ENCODE results near the gene SLC51A.

Gene SLC51A

GRCh38 chr3:196246612-196247308, 30.4 kb downstream of the SLC51A start:
- peak; percentile 68 for DNase-seq

DNA sequence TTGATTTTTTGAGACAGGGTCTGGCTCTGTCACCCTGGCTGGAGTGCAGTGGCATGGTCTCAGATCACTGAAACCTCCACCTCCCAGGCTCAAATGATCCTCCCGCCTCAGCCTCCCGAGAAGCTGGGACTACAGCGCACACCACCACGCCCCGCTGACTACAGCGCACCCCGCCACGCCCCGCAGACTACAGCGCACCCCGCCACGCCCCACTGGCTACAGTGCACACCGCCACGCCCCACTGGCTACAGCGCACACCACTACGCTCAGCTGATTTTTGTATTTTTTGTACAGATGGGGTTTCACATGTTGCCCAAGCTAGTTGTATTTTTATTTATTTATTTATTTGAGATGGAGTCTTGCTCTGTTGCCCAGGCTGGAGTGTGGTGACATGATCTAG, 35.6 kb downstream of the SLC51A start:
- no peak for DNase-seq

DNA sequence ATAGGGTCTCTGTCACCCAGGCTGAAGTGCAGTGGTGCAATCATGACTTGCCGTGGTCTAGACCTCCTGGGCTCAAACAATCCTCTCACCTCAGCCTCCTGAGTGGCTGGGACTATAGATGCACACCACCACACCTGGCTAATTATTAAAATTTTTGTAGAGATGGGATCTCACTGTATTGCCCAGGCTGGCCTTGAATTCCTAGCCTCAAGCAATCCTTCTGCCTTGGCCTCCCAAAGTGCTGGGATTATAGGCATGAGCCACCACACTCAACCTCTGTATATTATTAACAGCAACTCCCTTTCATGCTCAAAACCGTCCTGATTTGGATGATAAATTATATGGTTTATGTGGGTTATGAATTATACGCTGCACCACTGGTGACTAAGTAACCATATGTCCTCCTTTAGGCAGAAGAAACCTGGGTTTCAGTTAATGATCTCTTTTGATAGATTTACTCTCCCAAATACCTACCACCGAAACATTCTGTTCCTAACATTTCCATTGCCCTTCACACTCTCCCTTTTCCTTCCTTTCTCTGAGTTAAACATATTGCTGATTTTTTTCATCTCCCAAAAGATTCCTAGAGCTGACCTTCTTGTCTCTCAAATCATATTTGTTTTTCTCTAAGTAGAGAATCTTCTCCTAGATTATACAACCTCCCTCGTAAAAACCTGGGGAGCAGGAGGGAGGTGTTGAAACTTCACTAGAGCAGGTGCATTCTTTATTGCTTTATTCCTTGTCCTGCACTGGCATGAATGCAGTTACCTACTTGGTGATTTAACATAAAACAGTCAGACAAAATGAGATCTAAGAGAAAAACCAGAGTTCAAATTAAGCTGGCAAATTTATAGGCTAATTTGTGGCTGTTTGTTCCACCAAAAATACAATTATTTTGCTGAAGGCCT, 38.3 kb downstream of the SLC51A start:
- no peak for DNase-seq

DNA sequence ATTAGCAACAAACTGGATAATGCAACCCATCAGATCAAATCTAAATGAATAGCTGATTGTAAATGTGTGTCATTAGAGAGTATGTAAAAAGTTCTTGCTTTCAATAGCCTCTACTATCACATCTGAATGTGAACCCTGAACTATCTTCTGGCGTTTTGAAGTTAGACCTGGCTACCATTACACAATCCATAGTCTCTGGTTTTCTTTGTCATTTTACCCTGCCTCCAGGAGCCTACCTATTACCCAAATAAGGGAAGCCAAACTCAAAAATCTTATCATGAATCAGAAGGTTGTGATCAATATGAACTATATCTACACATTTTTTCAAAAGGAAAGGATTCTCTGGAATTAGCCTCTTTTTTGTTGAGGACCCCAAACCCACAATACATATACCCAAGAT, 39.4 kb downstream of the SLC51A start:
- DNase-seq, result no peak

DNA sequence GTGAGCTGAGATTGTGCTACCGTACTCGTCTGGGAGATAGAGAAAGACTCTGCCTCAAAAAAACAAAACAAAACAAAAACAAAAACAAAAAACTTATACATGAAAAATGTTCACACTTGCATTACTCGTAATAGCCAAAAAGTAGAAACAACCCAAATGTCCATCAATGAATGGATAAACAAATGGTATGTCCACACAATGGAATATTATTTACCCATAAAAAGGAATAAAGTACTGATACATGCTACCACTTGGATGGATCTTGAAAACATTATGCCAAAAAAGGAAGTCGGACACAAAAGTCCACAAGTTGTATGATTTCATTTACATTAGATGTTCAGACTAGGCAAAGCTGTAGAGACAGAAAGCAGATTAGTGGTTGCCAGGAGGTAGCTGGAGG, 44.5 kb downstream of the SLC51A start:
- DNase-seq, result no peak

GRCh38 chr3:196263819-196264218, 47.5 kb downstream of the SLC51A start:
- no peak for DNase-seq

DNA sequence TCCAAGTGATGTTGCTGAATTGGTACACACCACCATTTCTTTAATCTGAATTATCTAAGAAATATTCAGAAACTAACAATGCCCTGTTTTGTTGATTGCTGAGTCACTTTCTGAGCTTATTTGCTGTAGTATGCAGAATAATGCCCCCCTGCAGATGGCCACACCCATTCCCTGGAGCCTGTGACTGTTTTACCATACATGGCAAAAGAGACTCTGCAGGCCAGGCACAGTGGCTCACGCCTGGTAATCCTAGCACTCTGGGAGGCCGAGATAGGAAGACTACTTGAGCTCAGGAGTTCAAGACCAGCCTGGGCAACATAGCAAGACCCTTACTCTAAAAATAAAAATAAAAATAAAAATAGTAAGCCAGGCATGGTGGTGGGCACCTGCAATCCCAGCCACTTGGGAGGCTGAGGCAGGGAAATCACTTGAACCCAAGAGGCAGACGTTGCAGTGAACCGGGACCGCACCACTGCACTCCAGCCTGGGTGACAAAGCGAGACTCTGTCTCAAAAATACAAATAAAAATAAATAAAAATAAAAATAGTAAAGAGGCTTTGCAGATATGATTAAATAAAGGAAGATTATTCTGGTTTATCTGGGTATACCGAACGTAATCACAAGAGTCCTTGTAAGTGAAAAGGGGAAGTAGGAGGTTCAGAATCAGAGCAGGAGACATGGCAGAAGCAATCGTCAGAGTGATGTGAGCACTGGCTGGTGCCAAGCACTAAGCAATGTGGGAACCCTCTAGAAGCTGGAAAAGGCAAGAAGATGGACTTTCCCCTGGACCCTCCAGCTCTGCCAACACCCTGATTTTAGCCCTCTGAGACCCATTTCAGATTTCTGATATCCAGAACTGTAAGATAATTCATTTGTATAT, 52.2 kb downstream of the SLC51A start:
- DNase-seq, result peak; percentile 75

DNA sequence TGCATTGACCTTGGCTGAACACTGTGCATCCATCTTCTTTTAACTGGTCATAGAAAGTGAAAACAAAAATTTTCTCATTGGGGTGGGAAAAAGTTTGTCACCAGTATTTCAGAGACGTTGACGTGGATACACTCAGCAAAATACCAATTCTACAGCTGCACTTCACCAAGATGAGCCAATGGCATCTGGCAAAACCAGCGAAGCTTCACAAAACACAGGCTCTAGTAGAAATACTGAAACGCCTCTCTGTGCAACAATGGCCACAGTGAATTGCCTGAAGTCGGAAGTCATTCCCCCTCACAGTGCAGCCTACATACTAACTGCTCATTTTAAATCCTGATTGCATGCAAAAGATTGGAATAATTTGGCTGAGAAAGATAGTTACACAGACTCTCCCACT, 54.2 kb downstream of the SLC51A start:
- DNase-seq, result no peak

- no peak for DNase-seq
Observed at GRCh38 chr3:196272826-196273225, 56.5 kb downstream of the SLC51A start.

- DNase-seq, result no peak
Observed at GRCh38 chr3:196273655-196274054, 57.3 kb downstream of the SLC51A start.

DNA sequence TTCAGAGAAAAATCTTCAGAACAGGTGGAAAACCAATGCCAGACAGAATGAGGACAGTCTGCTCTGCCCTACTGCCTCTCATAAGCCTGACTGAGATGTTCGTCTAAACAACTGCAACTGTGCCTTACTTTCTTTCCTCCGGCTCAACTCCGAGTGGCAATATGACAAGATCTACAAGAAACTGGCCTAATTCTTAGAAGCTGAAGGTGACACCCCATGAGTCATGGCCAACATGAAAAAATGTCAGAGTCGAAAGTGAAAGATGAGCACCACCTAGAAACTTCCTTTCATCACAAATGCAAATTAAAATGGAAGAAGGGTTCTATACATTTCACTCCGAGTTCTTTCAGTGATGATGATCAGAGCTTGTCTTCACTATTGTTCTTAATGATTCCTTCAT, 58.3 kb downstream of the SLC51A start:
- DNase-seq, result peak; percentile 79

DNA sequence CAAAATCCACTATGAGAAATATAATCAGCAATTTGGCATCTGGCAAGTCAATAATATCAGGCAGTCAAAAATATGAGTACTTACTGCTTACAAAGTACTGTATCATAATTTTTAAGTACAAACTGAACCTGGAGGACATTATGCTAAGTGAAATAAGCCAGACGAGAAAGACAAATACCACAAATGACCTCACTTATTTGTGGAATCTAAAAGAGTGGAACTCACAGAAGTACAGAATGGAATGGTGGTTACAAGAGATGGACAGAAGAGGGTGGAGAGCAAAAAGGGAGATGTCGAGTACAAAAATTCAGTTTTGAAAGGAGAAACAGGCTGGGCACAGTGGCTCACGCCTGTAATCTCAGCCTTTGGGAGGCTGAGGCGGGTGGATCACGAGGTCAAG, 58.8 kb downstream of the SLC51A start:
- DNase-seq, result no peak

DNA sequence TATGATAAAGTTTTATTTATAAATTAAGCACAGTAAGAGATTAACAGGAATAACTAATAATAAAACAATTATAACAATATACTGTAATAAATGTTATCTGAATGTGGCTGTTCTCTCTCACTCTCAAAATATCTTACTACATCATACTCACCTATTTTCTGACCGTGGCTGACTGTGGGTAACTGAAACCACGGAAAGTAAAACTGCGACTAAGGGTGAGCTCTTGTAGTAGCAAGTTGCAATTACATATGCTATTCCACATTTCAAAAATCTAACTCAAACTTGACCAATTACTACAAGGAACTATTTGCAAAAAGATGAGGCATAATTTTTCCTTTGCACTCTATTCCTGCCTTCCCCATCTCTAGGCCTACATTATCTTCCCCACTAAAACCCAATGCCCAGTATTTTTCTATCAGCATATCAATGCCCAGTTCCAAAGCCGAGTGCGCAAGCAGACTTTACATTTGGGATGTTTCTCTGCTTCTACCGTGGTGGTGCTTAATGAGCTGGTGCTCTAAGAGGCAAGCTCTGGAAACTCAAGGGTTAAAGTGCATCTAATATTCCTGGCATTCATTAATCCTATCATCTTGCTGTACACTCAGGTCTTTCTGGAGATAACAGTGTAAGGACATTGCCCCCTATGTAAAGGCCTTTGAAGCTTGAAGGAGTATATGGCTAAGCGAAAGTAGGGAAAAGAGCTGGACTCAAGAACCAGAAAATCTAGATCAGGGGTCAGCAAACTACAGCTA, 64.5 kb downstream of the SLC51A start:
- no peak for DNase-seq

- no peak for DNase-seq
Observed at GRCh38 chr3:196281962-196282361, 65.6 kb downstream of the SLC51A start.
